CD4-positive, CD25-positive, alpha-beta regulatory T cell (primary cell): ENCODE measurements around the gene ARMC5. TPM values are rescaled to one million over a fixed set of nuclear protein-coding genes. Genes with fewer than 3 reads are reported as not detected.

Source experiments
- ATAC-seq, 2 donors: fragments of 150-1000 bp; cut with Tn5 transposase; one replicate each; pipeline ENCODE4 v1.10.0; 2021; ENCODE audit warnings: low read depth in 2 of 2, moderate number of reproducible peaks in 2 of 2, moderate library complexity in 1 of 2
- DNase-seq, 3 donors: peaks; one replicate each; pipeline versions ENCODE4 v3.0.0 to v3.0.0-alpha.2; 2012 to 2022; ENCODE audit warnings: mixed read lengths in 1 of 3
- H3K27ac ChIP-seq: one replicate; pipeline ENCODE4 v1.7.0; 2013; ENCODE audit warnings: mild to moderate bottlenecking, low read length; ENCODE audit not compliant: insufficient read depth, poor library complexity, severe bottlenecking
- H3K27me3 ChIP-seq: one replicate; pipeline ENCODE4 v1.7.0; 2013; ENCODE audit warnings: low read length; ENCODE audit not compliant: control insufficient read depth, insufficient read depth
- H3K36me3 ChIP-seq: one replicate; pipeline ENCODE4 v1.7.0; 2013; ENCODE audit warnings: mild to moderate bottlenecking, low read length, moderate library complexity; ENCODE audit not compliant: control insufficient read depth, insufficient read depth
- H3K4me1 ChIP-seq: 2 replicates; pipeline ENCODE4 v1.7.0; 2013; ENCODE audit warnings: mild to moderate bottlenecking, low read length; ENCODE audit not compliant: insufficient read depth, control insufficient read depth, poor library complexity, severe bottlenecking
- H3K4me3 ChIP-seq: one replicate; pipeline ENCODE4 v1.7.0; 2013; ENCODE audit warnings: low read depth, mild to moderate bottlenecking, low read length, moderate library complexity
- H3K9me3 ChIP-seq, 2 experiments: 1 replicate in 1 of 2; 2 replicates in 1 of 2; pipeline ENCODE4 v1.7.0; 2013; ENCODE audit warnings: low read length in 2 of 2, mild to moderate bottlenecking in 1 of 2, moderate library complexity in 1 of 2; ENCODE audit not compliant: control insufficient read depth in 2 of 2
- H3K27ac Mint-ChIP-seq, 3 donors: one replicate each; pipeline ENCODE4 v1.8.0; 2020 to 2022; ENCODE audit warnings: mild to moderate bottlenecking in 3 of 3, mixed read lengths in 3 of 3, moderate library complexity in 2 of 3
- H3K27me3 Mint-ChIP-seq: one replicate; pipeline ENCODE4 v1.8.0; 2022; ENCODE audit warnings: mild to moderate bottlenecking, mixed read lengths
- H3K36me3 Mint-ChIP-seq: one replicate; pipeline ENCODE4 v1.8.0; 2020; ENCODE audit warnings: mixed read lengths
- H3K4me1 Mint-ChIP-seq, 4 donors: one replicate each; pipeline ENCODE4 v1.8.0; 2020 to 2022; ENCODE audit warnings: mixed read lengths in 4 of 4, mild to moderate bottlenecking in 1 of 4
- H3K4me3 Mint-ChIP-seq, 4 donors: one replicate each; pipeline ENCODE4 v1.8.0; 2020 to 2022; ENCODE audit warnings: mild to moderate bottlenecking in 4 of 4, mixed read lengths in 4 of 4, moderate library complexity in 3 of 4
- H3K9me3 Mint-ChIP-seq, 7 donors: one replicate each; pipeline ENCODE4 v1.8.0; 2020 to 2022; ENCODE audit warnings: mixed read lengths in 7 of 7, mild to moderate bottlenecking in 3 of 7, moderate library complexity in 2 of 7
- polyA plus RNA-seq, 4 donors: library from polyadenylated mRNA; unstranded; fragments of 300-500 nt; fragmentation: Illumina TruSeq; gene quantifications; one replicate each; pipeline ENCODE4 v1.2.3, GENCODE V29; 2021
- total RNA-seq: library from RNA; stranded (reverse); gene quantifications from one replicate; pipeline ENCODE4 v1.2.3, GENCODE V29; 2022

The ARMC5 gene
- total and polyA plus RNA-seq, 5 donors from 2014 or later = 4.0 to 11.4 (median 5.8) TPM

DNA sequence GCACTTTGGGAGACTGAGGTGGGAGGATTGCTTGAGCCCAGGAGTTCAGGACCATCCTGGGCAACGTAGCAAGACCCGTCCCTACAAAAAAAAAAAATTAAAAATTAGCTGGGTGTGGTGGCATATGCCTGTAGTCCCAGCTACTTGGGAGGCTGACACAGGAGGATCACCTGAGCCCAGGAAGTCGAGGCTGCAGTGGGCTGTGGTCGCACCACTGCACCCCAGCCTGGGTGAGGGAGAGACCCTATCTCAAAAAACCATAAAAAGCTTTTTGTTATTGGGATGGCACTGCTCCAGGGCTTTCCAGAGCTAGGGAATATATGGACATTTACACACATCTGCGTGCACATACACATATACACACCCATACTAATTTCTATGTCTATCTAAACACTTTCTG lies 8.1 kb upstream of the ARMC5 start:
- Histone ChIP-seq H3K27me3 (no peaks in the 10 kb centered on the region), H3K4me3 (no peak overlapping the region), H3K27ac (no peak overlapping the region), H3K9me3 (no peaks in the 10 kb centered on the region), H3K36me3 (no peaks in the 10 kb centered on the region), H3K4me1 (peaks cover 13% of the 10 kb centered on the region)
- no peak for DNase-seq
- H3K27ac Mint-ChIP-seq = peak overlapping the region in 2 of 3 donors; percentile 27 to 60
- peak overlapping the region in 1 of 4 donors; percentile 66 for H3K4me3 Mint-ChIP-seq
- ATAC-seq = no peak
- no peaks in the 10 kb centered on the region for H3K27me3 Mint-ChIP-seq
- H3K9me3 Mint-ChIP-seq = no peaks in the 10 kb centered on the region
- H3K36me3 Mint-ChIP-seq = peaks cover 5% of the 10 kb centered on the region
- H3K4me1 Mint-ChIP-seq = peaks cover 5 to 32% (median 21%) of the 10 kb centered on the region in 4 donors

DNA sequence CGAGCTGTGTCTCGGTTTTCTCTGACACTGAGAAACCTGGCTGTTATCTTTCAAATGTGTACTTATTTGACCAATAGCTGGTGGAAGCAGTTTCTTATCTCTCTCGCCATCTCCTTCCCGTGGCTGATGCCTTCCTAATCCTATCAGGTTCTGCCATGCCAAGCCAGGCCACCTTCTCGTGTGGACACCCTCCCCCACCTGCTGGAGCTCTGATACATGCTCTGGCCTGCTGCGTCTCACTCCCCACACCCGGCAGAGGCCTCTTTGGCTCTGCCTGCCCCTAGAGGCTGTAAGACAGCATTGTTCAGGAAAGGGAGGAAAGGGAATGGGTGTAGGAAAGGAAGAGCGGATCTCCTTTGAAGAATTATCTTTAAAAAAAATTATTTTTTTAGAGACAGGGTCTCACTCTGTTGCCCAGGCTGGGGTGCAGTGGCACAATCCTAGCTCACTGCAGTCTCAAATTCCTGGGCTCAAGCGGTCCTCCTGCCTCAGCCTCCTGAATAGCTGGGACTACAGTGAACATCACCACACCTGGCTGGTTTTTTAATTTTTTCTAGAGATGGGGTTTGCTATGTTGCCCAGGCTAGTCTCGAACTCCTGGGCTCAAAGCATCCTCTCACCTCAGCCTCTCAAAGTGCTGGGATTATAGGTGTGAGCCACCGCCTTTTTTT lies 7.5 kb upstream of the ARMC5 start:
- no peaks in the 10 kb centered on the region for H3K36me3 ChIP-seq
- no peak overlapping the region for H3K27ac ChIP-seq
- DNase-seq (no peak), ATAC-seq (no peak)
- H3K9me3 ChIP-seq = no peaks in the 10 kb centered on the region
- peaks cover 5 to 37% (median 24%) of the 10 kb centered on the region in 4 donors for H3K4me1 Mint-ChIP-seq
- H3K4me3 Mint-ChIP-seq = peak overlapping the region in 1 of 4 donors; percentile 66
- H3K4me1 ChIP-seq = peaks cover 19% of the 10 kb centered on the region
- no peaks in the 10 kb centered on the region for H3K27me3 Mint-ChIP-seq
- peak overlapping the region; percentile 27 to 56 (median 32) for H3K27ac Mint-ChIP-seq
- no peaks in the 10 kb centered on the region for H3K27me3 ChIP-seq
- no peaks in the 10 kb centered on the region for H3K9me3 Mint-ChIP-seq
- H3K4me3 ChIP-seq = no peak overlapping the region
- peaks cover 5% of the 10 kb centered on the region for H3K36me3 Mint-ChIP-seq

DNA sequence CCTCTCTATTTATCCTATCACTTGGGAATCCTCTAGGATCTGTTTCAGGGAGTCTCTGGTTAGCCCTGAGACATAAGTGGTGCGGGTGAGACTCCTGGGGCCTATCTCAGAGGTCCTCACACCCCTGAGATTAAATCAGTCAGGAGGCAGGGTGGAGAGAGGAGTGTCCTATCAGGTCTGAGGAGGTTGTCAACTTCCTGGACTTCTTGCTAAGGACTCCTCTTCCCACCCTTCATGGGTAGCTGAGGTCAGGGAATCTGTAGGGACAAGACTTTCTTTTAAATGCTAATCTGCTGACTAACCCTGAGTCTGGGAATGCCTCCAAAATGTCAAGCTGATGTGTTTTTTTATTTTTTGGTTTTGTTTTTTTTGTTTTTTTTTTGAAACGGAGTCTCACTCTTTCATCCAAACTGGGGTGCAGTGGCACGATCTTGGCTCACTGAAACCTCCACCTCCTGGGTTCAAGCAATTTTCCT lies 6.6 kb upstream of the ARMC5 start:
- Mint-ChIP-seq H3K27ac (peak overlapping the region in 2 of 3 donors; percentile 41 to 56), H3K36me3 (peaks cover 5% of the 10 kb centered on the region), H3K9me3 (no peaks in the 10 kb centered on the region), H3K4me1 (peaks cover 5 to 45% (median 28%) of the 10 kb centered on the region in 4 donors), H3K4me3 (no peak overlapping the region), H3K27me3 (no peaks in the 10 kb centered on the region)
- ATAC-seq (no peak), DNase-seq (no peak)
- H3K4me3 ChIP-seq = no peak overlapping the region
- no peaks in the 10 kb centered on the region for H3K27me3 ChIP-seq
- peaks cover 28% of the 10 kb centered on the region for H3K4me1 ChIP-seq
- H3K36me3 ChIP-seq = no peaks in the 10 kb centered on the region
- H3K27ac ChIP-seq = no peak overlapping the region
- H3K9me3 ChIP-seq = no peaks in the 10 kb centered on the region

DNA sequence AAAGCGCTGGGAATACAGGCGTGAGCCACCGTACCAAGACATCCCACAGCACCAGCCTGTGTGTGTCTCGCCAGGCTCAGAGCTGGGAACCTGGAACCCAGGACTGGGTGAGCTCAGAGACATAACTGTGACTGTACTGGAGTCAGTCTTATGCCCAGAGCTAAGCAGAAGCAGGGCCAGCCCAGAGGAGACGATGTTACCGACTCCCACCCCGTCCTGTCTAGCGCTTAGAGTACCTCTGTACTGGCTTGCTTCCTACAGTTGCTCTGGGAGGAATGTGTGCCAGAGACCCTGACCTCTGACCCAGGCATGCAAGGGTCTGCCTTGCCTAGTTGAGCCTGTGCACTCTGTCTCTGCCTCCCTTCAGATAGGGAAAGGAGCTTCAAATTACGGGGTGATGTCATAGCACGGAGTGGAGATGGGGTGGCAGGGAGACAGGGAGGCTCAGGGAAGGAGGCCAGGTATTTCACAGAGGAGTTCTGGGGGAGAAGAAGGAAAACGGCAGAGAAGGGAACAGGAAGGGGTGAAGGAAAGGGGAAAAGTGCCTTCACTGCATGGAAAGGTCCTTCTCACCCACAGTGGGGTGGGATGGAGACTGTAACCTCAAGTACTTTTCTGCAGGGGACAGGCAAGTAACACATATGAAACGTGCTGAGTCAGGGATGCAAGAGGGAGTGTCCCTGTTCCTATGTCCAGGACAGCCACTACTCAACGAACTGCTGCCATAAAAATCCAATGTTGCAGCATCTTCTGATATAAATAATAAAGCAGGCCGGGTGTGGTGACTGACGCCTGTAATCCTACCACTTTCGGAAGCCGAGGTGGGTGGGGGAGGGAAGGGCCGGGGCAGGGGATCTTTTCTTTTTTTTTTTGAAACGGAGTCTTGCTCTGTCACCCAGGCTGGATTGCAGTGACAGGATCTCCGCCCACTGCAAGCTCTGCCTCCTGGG lies 5.8 kb upstream of the ARMC5 start:
- Mint-ChIP-seq H3K9me3 (no peaks in the 10 kb centered on the region), H3K27me3 (no peaks in the 10 kb centered on the region), H3K4me1 (peaks cover 5 to 52% (median 34%) of the 10 kb centered on the region in 4 donors), H3K36me3 (peaks cover 5% of the 10 kb centered on the region), H3K27ac (peak overlapping the region; percentile 29 to 56 (median 39)), H3K4me3 (peak overlapping the region in 2 of 4 donors; percentile 42 to 78)
- DNase-seq = no peak
- Histone ChIP-seq H3K4me3 (no peak overlapping the region), H3K4me1 (peaks cover 37% of the 10 kb centered on the region), H3K27ac (no peak overlapping the region), H3K27me3 (no peaks in the 10 kb centered on the region), H3K9me3 (no peaks in the 10 kb centered on the region), H3K36me3 (no peaks in the 10 kb centered on the region)
- ATAC-seq = no peak

DNA sequence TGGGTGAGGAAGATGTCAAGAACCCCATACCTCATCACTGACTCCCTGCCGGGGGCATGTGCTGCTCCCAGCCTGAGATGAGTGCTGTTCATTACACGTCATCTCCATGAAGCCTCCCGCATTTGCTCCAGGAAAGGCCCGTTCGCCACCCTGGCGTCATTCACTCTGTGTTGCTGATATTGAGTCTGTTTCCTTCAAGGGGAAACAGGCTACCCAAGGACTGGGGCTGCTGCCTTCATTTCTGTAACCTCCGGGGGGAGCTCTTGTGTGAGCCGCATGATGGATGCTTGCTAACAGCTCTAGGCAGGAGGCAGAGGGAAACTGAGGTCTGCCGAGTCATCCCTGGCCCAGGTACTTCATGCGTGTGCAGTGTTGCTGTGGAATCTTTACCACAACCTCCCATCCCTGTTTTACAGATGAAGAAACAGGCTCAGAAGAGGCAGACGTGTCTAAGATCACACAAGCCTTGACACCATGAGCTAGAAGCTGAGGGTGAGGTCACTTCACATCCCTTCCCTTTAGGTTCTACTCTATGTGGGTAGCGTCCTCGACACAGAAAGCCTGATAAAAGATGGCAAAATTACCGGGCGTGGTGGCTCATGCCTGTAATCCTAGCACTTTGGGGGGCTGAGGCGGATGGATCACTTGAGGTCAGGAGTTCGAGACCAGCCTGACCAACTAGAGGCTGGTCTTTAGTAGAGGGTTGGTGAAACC lies 3.5 kb upstream of the ARMC5 start:
- Mint-ChIP-seq H3K9me3 (no peaks in the 10 kb centered on the region), H3K36me3 (peaks cover 5% of the 10 kb centered on the region), H3K27ac (peak overlapping the region; percentile 28 to 58 (median 39)), H3K27me3 (no peaks in the 10 kb centered on the region), H3K4me3 (peak overlapping the region; percentile 46 to 99 (median 72)), H3K4me1 (peaks cover 15 to 62% (median 41%) of the 10 kb centered on the region in 4 donors)
- Histone ChIP-seq H3K27me3 (no peaks in the 10 kb centered on the region), H3K36me3 (no peaks in the 10 kb centered on the region), H3K4me3 (no peak overlapping the region), H3K27ac (no peak overlapping the region), H3K4me1 (peaks cover 49% of the 10 kb centered on the region), H3K9me3 (no peaks in the 10 kb centered on the region)
- ATAC-seq (no peak), DNase-seq (peak in 1 of 3 donors; percentile 63)

DNA sequence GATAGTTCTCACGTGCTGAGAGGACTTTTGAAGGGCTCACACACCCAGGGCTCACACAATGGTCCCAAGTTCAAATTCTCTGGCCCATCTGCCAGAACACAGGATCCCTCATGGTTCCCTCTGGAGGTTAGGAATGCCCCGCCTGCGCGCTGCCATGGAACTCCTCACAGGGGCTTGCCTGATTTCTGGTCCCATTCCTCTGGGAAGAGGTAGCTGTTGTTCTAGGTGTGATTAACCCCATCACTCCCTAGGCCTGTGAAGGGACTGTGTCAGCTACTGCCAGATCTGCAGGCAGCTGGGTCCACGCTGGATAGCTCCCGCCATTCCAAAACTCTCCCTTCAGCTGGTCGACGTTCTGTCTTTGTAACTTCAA lies 2.3 kb upstream of the ARMC5 start:
- peak overlapping the region; percentile 94 to 99 (median 96) for H3K4me3 Mint-ChIP-seq
- Histone ChIP-seq H3K4me3 (peak overlapping the region; percentile 37), H3K27ac (peak overlapping the region; percentile 33), H3K9me3 (no peaks in the 10 kb centered on the region), H3K4me1 (peaks cover 52% of the 10 kb centered on the region), H3K27me3 (no peaks in the 10 kb centered on the region), H3K36me3 (no peaks in the 10 kb centered on the region)
- peaks cover 18 to 64% (median 45%) of the 10 kb centered on the region in 4 donors for H3K4me1 Mint-ChIP-seq
- H3K9me3 Mint-ChIP-seq = no peaks in the 10 kb centered on the region
- H3K27me3 Mint-ChIP-seq = no peaks in the 10 kb centered on the region
- peaks cover 5% of the 10 kb centered on the region for H3K36me3 Mint-ChIP-seq
- DNase-seq = no peak
- H3K27ac Mint-ChIP-seq = peak overlapping the region in 2 of 3 donors; percentile 59 to 99
- ATAC-seq = no peak

DNA sequence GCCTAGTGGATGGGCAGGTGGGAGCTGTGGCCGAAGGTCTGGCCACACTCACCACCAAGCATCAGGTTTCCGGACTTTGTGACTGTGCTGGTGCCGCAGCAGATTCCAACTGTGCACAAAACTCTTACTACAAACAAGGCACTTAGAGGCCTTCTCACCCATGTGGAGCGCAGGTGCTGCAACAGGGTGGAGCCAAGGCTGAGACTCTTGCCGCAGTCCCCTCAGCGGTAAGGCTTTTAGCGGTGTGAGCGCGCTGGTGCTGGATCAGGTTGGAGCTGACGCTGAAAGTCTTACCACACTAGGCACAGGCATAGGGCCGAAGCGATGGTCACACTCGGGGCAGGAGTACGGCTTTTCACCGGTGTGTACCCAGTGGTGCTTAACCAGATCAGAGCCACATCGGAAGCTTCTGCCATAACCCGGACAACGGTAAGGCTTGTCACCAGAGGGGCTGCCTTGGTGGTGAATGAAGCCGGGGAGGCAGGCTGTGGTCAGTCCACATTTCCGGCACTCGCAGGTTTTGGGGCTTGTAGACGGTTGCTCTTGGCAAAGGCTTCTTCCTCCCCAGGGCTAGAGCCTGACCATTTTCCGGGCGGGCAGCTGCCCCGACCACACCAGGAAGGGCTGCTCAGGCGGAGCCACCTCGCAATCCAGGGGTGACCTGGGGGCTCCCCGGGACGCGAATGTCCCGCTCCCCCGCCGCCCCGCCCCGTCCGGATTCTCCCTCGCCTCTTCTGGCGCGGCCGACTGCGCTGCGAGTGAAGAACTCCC lies 1.0 kb upstream of the ARMC5 start:
- Mint-ChIP-seq H3K27ac (peak overlapping the region; percentile 96 to 100 (median 99)), H3K9me3 (no peaks in the 10 kb centered on the region), H3K36me3 (peaks cover 5% of the 10 kb centered on the region), H3K4me3 (peak overlapping the region; percentile 94 to 99 (median 96)), H3K4me1 (peaks cover 18 to 62% (median 40%) of the 10 kb centered on the region in 4 donors), H3K27me3 (no peaks in the 10 kb centered on the region)
- peak; percentile 49 to 75 (median 56) for DNase-seq
- Histone ChIP-seq H3K27ac (peak overlapping the region; percentile 99), H3K4me1 (peaks cover 52% of the 10 kb centered on the region), H3K36me3 (peaks cover 5% of the 10 kb centered on the region), H3K27me3 (no peaks in the 10 kb centered on the region), H3K4me3 (peak overlapping the region; percentile 68), H3K9me3 (no peaks in the 10 kb centered on the region)
- no peak for ATAC-seq
